Peyer's patch (tissue), 4 donors: ENCODE data around the gene PRKAR1B. TPM values are rescaled to one million over a fixed set of nuclear protein-coding genes. Genes with fewer than 3 reads are reported as not detected.

ENCODE experiments used
- DNase-seq, 3 donors: peaks; one replicate each; pipeline ENCODE4 v3.0.0-alpha.2; 2017 to 2019
- H3K27ac ChIP-seq, 4 donors: fragments of 200-600 bp; sonication (generic); one replicate each; pipeline ENCODE4 v1.5.1; 2016 to 2019
- H3K27me3 ChIP-seq, 2 donors: fragments of 200-600 bp; sonication (generic); one replicate each; pipeline ENCODE4 v1.5.1; 2019
- H3K36me3 ChIP-seq, 3 donors: fragments of 200-600 bp; sonication (generic); one replicate each; pipeline ENCODE4 v1.5.1; 2016 to 2019
- H3K4me1 ChIP-seq, 4 donors: fragments of 200-600 bp; sonication (generic); one replicate each; pipeline ENCODE4 v1.5.1; 2016 to 2019
- H3K4me3 ChIP-seq, 4 donors: fragments of 200-600 bp; sonication (generic); 1 replicate in 3 of 4; 2 replicates in 1 of 4; pipeline ENCODE4 v1.5.1; 2016 to 2019; ENCODE audit warnings: mild to moderate bottlenecking in 1 of 4
- H3K9me3 ChIP-seq, 4 donors: fragments of 200-600 bp; sonication (generic); one replicate each; pipeline ENCODE4 v1.5.1; 2016 to 2019; ENCODE audit warnings: mild to moderate bottlenecking in 1 of 4
- CTCF ChIP-seq, 6 experiments: fragments of 450-650 bp in 4 of 6; fragments of 200-600 bp in 2 of 6; sonication (generic) in 1 of 6; IDR thresholded peaks; one replicate each; pipeline ENCODE4 v1.5.1; 2017 to 2019; ENCODE audit warnings: antibody characterized with exemption in 6 of 6, mild to moderate bottlenecking in 3 of 6, moderate library complexity in 1 of 6
- POLR2A ChIP-seq, 2 donors: fragments of 450-650 bp; IDR thresholded peaks; one replicate each; pipeline ENCODE4 v1.5.1; 2017; ENCODE audit warnings: antibody characterized with exemption in 2 of 2, mild to moderate bottlenecking in 2 of 2, moderate library complexity in 2 of 2
- total RNA-seq, 4 donors: library from RNA; depleted of rRNA; stranded (reverse); fragments of >200 nt; gene quantifications; one replicate each; pipeline ENCODE4 v1.1.0, GENCODE V29; 2016

Gene PRKAR1B
- total RNA-seq, 4 donors from 2014 or later = 13.0 to 42.9 (median 17.0) TPM

- Histone ChIP-seq H3K27ac (no peak overlapping the region), H3K36me3 (no peaks in the 10 kb centered on the region), H3K4me1 (no peaks in the 10 kb centered on the region), H3K4me3 (no peak overlapping the region), H3K27me3 (no peaks in the 10 kb centered on the region), H3K9me3 (peaks cover 0 to 3% (median 0%) of the 10 kb centered on the region in 4 donors)
- peak in 1 of 3 donors; percentile 45 for DNase-seq
- no peak for TF ChIP-seq CTCF (IDR thresholded peaks at IDR 0.05)
- TF ChIP-seq POLR2A (IDR thresholded peaks at IDR 0.05) = no peak
Measured at GRCh38 chr7:644381-645305, 82.4 kb downstream of the PRKAR1B start.

GRCh38 chr7:641966-642365 lies 85.1 kb downstream of the PRKAR1B start:
- peak in 1 of 3 donors; percentile 3 for DNase-seq
- no peak overlapping the region for H3K4me3 ChIP-seq
- no peaks in the 10 kb centered on the region for H3K4me1 ChIP-seq
- H3K27ac ChIP-seq = no peak overlapping the region
- H3K9me3 ChIP-seq = peaks cover 0 to 3% (median 0%) of the 10 kb centered on the region in 4 donors
- H3K36me3 ChIP-seq = no peaks in the 10 kb centered on the region
- no peaks in the 10 kb centered on the region for H3K27me3 ChIP-seq
- no peak for TF ChIP-seq POLR2A (IDR thresholded peaks at IDR 0.05)
- TF ChIP-seq CTCF (IDR thresholded peaks at IDR 0.05) = no peak

- DNase-seq = no peak
- TF ChIP-seq POLR2A (IDR thresholded peaks at IDR 0.05) (no peak), CTCF (IDR thresholded peaks at IDR 0.05) (no peak)
Measured at GRCh38 chr7:641269-641671, 85.8 kb downstream of the PRKAR1B start.

GRCh38 chr7:638256-639011 lies 88.6 kb downstream of the PRKAR1B start:
- Histone ChIP-seq H3K4me3 (no peak overlapping the region), H3K9me3 (no peaks in the 10 kb centered on the region), H3K27ac (no peak overlapping the region), H3K4me1 (no peaks in the 10 kb centered on the region), H3K27me3 (no peaks in the 10 kb centered on the region), H3K36me3 (no peaks in the 10 kb centered on the region)
- TF ChIP-seq POLR2A (IDR thresholded peaks at IDR 0.05) = no peak
- TF ChIP-seq CTCF (IDR thresholded peaks at IDR 0.05) = no peak
- peak in 1 of 3 donors; percentile 14 for DNase-seq

More at GRCh38 chr7:641269-641671, 85.8 kb downstream of the PRKAR1B start:
- no peaks in the 10 kb centered on the region for H3K36me3 ChIP-seq
- no peak overlapping the region for H3K4me3 ChIP-seq
- H3K27ac ChIP-seq = no peak overlapping the region
- H3K27me3 ChIP-seq = no peaks in the 10 kb centered on the region
- peaks cover 0 to 3% (median 0%) of the 10 kb centered on the region in 4 donors for H3K9me3 ChIP-seq
- H3K4me1 ChIP-seq = no peaks in the 10 kb centered on the region

GRCh38 chr7:637826-638225 lies 89.3 kb downstream of the PRKAR1B start:
- TF ChIP-seq CTCF (IDR thresholded peaks at IDR 0.05) (no peak), POLR2A (IDR thresholded peaks at IDR 0.05) (no peak)
- no peaks in the 10 kb centered on the region for H3K4me1 ChIP-seq
- H3K36me3 ChIP-seq = no peaks in the 10 kb centered on the region
- H3K27ac ChIP-seq = no peak overlapping the region
- DNase-seq = peak in 1 of 3 donors; percentile 19
- H3K9me3 ChIP-seq = no peaks in the 10 kb centered on the region
- H3K27me3 ChIP-seq = no peaks in the 10 kb centered on the region
- no peak overlapping the region for H3K4me3 ChIP-seq
